ENCODE data around the gene EXD3.
A peak's percentile ranks its signal among the peaks of the same experiment; 100 is the strongest.

GRCh38 chr9:137310189-137311052, 112.5 kb downstream of the EXD3 start:
- no peak for TF ChIP-seq POLR2A (IDR thresholded peaks at IDR 0.05; ENCODE audit: low read depth, low read length)
- no peak for TF ChIP-seq CHD1 (IDR thresholded peaks at IDR 0.05; ENCODE audit: low read depth, low read length)
- TF ChIP-seq, protein P1, sequence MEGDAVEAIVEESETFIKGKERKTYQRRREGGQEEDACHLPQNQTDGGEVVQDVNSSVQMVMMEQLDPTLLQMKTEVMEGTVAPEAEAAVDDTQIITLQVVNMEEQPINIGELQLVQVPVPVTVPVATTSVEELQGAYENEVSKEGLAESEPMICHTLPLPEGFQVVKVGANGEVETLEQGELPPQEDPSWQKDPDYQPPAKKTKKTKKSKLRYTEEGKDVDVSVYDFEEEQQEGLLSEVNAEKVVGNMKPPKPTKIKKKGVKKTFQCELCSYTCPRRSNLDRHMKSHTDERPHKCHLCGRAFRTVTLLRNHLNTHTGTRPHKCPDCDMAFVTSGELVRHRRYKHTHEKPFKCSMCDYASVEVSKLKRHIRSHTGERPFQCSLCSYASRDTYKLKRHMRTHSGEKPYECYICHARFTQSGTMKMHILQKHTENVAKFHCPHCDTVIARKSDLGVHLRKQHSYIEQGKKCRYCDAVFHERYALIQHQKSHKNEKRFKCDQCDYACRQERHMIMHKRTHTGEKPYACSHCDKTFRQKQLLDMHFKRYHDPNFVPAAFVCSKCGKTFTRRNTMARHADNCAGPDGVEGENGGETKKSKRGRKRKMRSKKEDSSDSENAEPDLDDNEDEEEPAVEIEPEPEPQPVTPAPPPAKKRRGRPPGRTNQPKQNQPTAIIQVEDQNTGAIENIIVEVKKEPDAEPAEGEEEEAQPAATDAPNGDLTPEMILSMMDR (conservative IDR thresholded peaks at IDR 0.05; ENCODE audit: low read depth, low read length), result no peak
- no peak for TF ChIP-seq BHLHE40 (IDR thresholded peaks at IDR 0.05; ENCODE audit: low read depth, low read length)
- no peak for TF ChIP-seq RAD21 (IDR thresholded peaks at IDR 0.05; ENCODE audit: low read length)
- TF ChIP-seq CEBPB (IDR thresholded peaks at IDR 0.05; ENCODE audit: low read depth, low read length), result peak; percentile 19; the same call in 1 of the 2 replicates
- no peak for TF ChIP-seq MAZ (IDR thresholded peaks at IDR 0.05; ENCODE audit: borderline replicate concordance, low read depth, low read length)
- TF ChIP-seq MXI1 (IDR thresholded peaks at IDR 0.05; ENCODE audit: borderline replicate concordance, low read depth, low read length), result no peak

Data from IMR-90 (cell line).